Naive thymus-derived CD4-positive, alpha-beta T cell (primary cell): ENCODE measurements around the gene ALKBH4. TPM values are rescaled to one million over a fixed set of nuclear protein-coding genes. Genes with fewer than 3 reads are reported as not detected.
A peak's percentile ranks its signal among the peaks of the same experiment; 100 is the strongest.
"Not testable (repeated sequence)": the region's sequence is repeated elsewhere in the genome, so short reads cannot be mapped to it uniquely, and the experiment has no call there.

Experiments used
- ATAC-seq: fragments of 150-1000 bp; cut with Tn5 transposase; 2 replicates; pipeline ENCODE4 v1.10.0; 2021; ENCODE audit warnings: mild to moderate bottlenecking, moderate library complexity
- CTCF ChIA-PET: fragments of 350-600 bp; sonication (Branson Sonifier 250); formaldehyde crosslinking; loops from one replicate; lab custom pipeline; 2021; ENCODE audit warnings: antibody characterized with exemption; lab: Charles Lee
- POLR2A ChIA-PET: fragments of 350-600 bp; sonication (Branson Sonifier 250); formaldehyde crosslinking; loops from one replicate; lab custom pipeline; 2021; ENCODE audit warnings: antibody characterized with exemption, inconsistent platforms; lab: Charles Lee
- DNase-seq, 9 donors: peaks; one replicate each; pipeline versions ENCODE4 v3.0.0 to v3.0.0-alpha.2; 2020 to 2022; ENCODE audit warnings: mixed read lengths in 1 of 9
- H3K27ac ChIP-seq: one replicate; pipeline ENCODE4 v1.7.0; 2013; ENCODE audit warnings: mild to moderate bottlenecking, low read depth, low read length, moderate library complexity
- H3K27me3 ChIP-seq, 2 donors: one replicate each; pipeline ENCODE4 v1.7.0; 2013; ENCODE audit warnings: low read length in 2 of 2, mild to moderate bottlenecking in 2 of 2, moderate library complexity in 2 of 2; ENCODE audit not compliant: control insufficient read depth in 2 of 2, insufficient read depth in 2 of 2
- H3K36me3 ChIP-seq, 3 experiments: 1 replicate in 2 of 3; 2 replicates in 1 of 3; pipeline ENCODE4 v1.7.0; 2013; ENCODE audit warnings: low read length in 3 of 3, mild to moderate bottlenecking in 3 of 3, moderate library complexity in 1 of 3; ENCODE audit not compliant: insufficient read depth in 3 of 3, control insufficient read depth in 2 of 3
- H3K4me1 ChIP-seq, 2 donors: one replicate each; pipeline ENCODE4 v1.7.0; 2013; ENCODE audit warnings: low read length in 2 of 2, mild to moderate bottlenecking in 2 of 2, moderate library complexity in 1 of 2; ENCODE audit not compliant: control insufficient read depth in 2 of 2, insufficient read depth in 2 of 2
- H3K4me3 ChIP-seq: 2 replicates; pipeline ENCODE4 v1.7.0; 2013; ENCODE audit warnings: mild to moderate bottlenecking, low read length
- H3K9me3 ChIP-seq, 3 experiments: 1 replicate in 2 of 3; 2 replicates in 1 of 3; pipeline ENCODE4 v1.7.0; 2013; ENCODE audit warnings: low read length in 3 of 3; ENCODE audit not compliant: control insufficient read depth in 2 of 3
- H3K27ac Mint-ChIP-seq, 9 donors: one replicate each; pipeline ENCODE4 v1.8.0; 2020 to 2022; ENCODE audit warnings: mixed read lengths in 9 of 9, mild to moderate bottlenecking in 8 of 9, moderate library complexity in 5 of 9, inconsistent platforms in 2 of 9
- H3K27me3 Mint-ChIP-seq, 5 donors: one replicate each; pipeline ENCODE4 v1.8.0; 2021 to 2022; ENCODE audit warnings: mixed read lengths in 5 of 5, mild to moderate bottlenecking in 1 of 5
- H3K36me3 Mint-ChIP-seq, 5 donors: one replicate each; pipeline ENCODE4 v1.8.0; 2020 to 2022; ENCODE audit warnings: mixed read lengths in 5 of 5, mild to moderate bottlenecking in 3 of 5, inconsistent platforms in 1 of 5
- H3K4me1 Mint-ChIP-seq, 7 donors: one replicate each; pipeline ENCODE4 v1.8.0; 2020 to 2022; ENCODE audit warnings: mixed read lengths in 7 of 7, mild to moderate bottlenecking in 3 of 7, inconsistent platforms in 1 of 7
- H3K4me3 Mint-ChIP-seq, 10 donors: one replicate each; pipeline ENCODE4 v1.8.0; 2020 to 2022; ENCODE audit warnings: mild to moderate bottlenecking in 10 of 10, mixed read lengths in 10 of 10, moderate library complexity in 6 of 10, inconsistent platforms in 2 of 10
- H3K9me3 Mint-ChIP-seq, 11 donors: one replicate each; pipeline ENCODE4 v1.8.0; 2020 to 2022; ENCODE audit warnings: mixed read lengths in 11 of 11, mild to moderate bottlenecking in 4 of 11, inconsistent platforms in 1 of 11, moderate library complexity in 1 of 11
- intact Hi-C, 2 donors: fragments of 100-400 bp; cut with micrococcal nuclease; formaldehyde crosslinking; loops; one replicate each; pipeline ENCODE4 v1.15.1; 2023
- polyA plus RNA-seq, 2 donors: library from polyadenylated mRNA; unstranded; fragments of 300-500 nt; fragmentation: Illumina TruSeq; gene quantifications; one replicate each; pipeline ENCODE4 v1.2.3, GENCODE V29; 2021
- total RNA-seq, 6 experiments: library from RNA in 5 of 6; stranded (reverse) in 5 of 6; gene quantifications; 1 replicate in 5 of 6; 2 replicates in 1 of 6; pipeline ENCODE4 v1.2.3 and lab custom pipeline; 2021 to 2026

Gene ALKBH4
- total and polyA plus RNA-seq, 7 experiments from 2014 or later = 4.0 to 24.7 (median 11.7) TPM

- H3K27me3 Mint-ChIP-seq, H3K9me3 Mint-ChIP-seq, H3K9me3 ChIP-seq, POLR2A ChIA-PET, H3K4me1 ChIP-seq, H3K4me1 Mint-ChIP-seq, H3K4me3 ChIP-seq, H3K36me3 ChIP-seq, intact Hi-C loops, H3K27ac ChIP-seq, H3K36me3 Mint-ChIP-seq, H3K27me3 ChIP-seq, CTCF ChIA-PET, H3K27ac Mint-ChIP-seq: not testable (repeated sequence)
- H3K4me3 Mint-ChIP-seq = peak overlapping the region in 2 of 10 donors; percentile 29 to 73
- ATAC-seq = peak; percentile 63
- peak in 1 of 9 donors; percentile 54 for DNase-seq
Observed at GRCh38 chr7:102493220-102493935, 28.7 kb upstream of the ALKBH4 start.

GRCh38 chr7:102490529-102491075, 25.9 kb upstream of the ALKBH4 start:
- POLR2A ChIA-PET, H3K27ac Mint-ChIP-seq, H3K9me3 ChIP-seq, H3K27me3 Mint-ChIP-seq, H3K27me3 ChIP-seq, CTCF ChIA-PET, H3K4me3 Mint-ChIP-seq, H3K4me1 Mint-ChIP-seq, intact Hi-C loops, H3K4me1 ChIP-seq, H3K27ac ChIP-seq, H3K4me3 ChIP-seq, H3K36me3 Mint-ChIP-seq, H3K36me3 ChIP-seq, H3K9me3 Mint-ChIP-seq: not testable (repeated sequence)
- ATAC-seq = peak; percentile 75
- peak in 8 of 9 donors; percentile 45 to 77 (median 58) for DNase-seq

GRCh38 chr7:102484317-102484716, 19.7 kb upstream of the ALKBH4 start:
- H3K27me3 ChIP-seq, H3K4me1 Mint-ChIP-seq, H3K4me3 ChIP-seq, H3K36me3 Mint-ChIP-seq, ATAC-seq, DNase-seq, H3K27me3 Mint-ChIP-seq, H3K27ac ChIP-seq, CTCF ChIA-PET, H3K9me3 Mint-ChIP-seq, H3K36me3 ChIP-seq, H3K9me3 ChIP-seq, H3K4me1 ChIP-seq, POLR2A ChIA-PET, intact Hi-C loops, H3K27ac Mint-ChIP-seq, H3K4me3 Mint-ChIP-seq: not testable (repeated sequence)

GRCh38 chr7:102481962-102482361, 17.3 kb upstream of the ALKBH4 start:
- H3K27ac Mint-ChIP-seq, H3K9me3 ChIP-seq, ATAC-seq, H3K36me3 Mint-ChIP-seq, H3K4me3 Mint-ChIP-seq, H3K27ac ChIP-seq, H3K36me3 ChIP-seq, POLR2A ChIA-PET, H3K27me3 Mint-ChIP-seq, intact Hi-C loops, H3K4me3 ChIP-seq, H3K4me1 Mint-ChIP-seq, H3K4me1 ChIP-seq, H3K9me3 Mint-ChIP-seq, CTCF ChIA-PET, H3K27me3 ChIP-seq: not testable (repeated sequence)
- peak in 2 of 9 donors; percentile 9 to 12 for DNase-seq

GRCh38 chr7:102479982-102480637, 15.4 kb upstream of the ALKBH4 start:
- H3K27ac ChIP-seq, H3K9me3 Mint-ChIP-seq, H3K4me1 Mint-ChIP-seq, POLR2A ChIA-PET, H3K36me3 ChIP-seq, CTCF ChIA-PET, H3K9me3 ChIP-seq, H3K4me1 ChIP-seq, H3K27me3 Mint-ChIP-seq, H3K27me3 ChIP-seq, H3K36me3 Mint-ChIP-seq, H3K4me3 ChIP-seq, intact Hi-C loops, ATAC-seq: not testable (repeated sequence)
- DNase-seq = peak in 3 of 9 donors; percentile 2 to 29 (median 11)
- Mint-ChIP-seq H3K27ac (peak overlapping the region in 3 of 9 donors; percentile 12 to 72 (median 57)), H3K4me3 (peak overlapping the region in 1 of 10 donors; percentile 26)

- intact Hi-C loops, H3K4me1 ChIP-seq, H3K9me3 Mint-ChIP-seq, H3K27me3 ChIP-seq, H3K36me3 ChIP-seq, H3K4me3 Mint-ChIP-seq, H3K27ac ChIP-seq, H3K36me3 Mint-ChIP-seq, H3K9me3 ChIP-seq, H3K27me3 Mint-ChIP-seq, H3K4me1 Mint-ChIP-seq, H3K27ac Mint-ChIP-seq, CTCF ChIA-PET, POLR2A ChIA-PET, H3K4me3 ChIP-seq, DNase-seq: not testable (repeated sequence)
- peak; percentile 3 for ATAC-seq
Observed at GRCh38 chr7:102479209-102479584, 14.5 kb upstream of the ALKBH4 start.
